K562 (cell line): ENCODE measurements around the gene SPAG7. TPM values are rescaled to one million over a fixed set of nuclear protein-coding genes. Genes with fewer than 3 reads are reported as not detected.
A peak's percentile ranks its signal among the peaks of the same experiment; 100 is the strongest.

ENCODE experiments used
- C11orf30 ChIP-seq: fragments of 450-650 bp; IDR thresholded peaks from 2 replicates; pipeline ENCODE4 v1.6.1; 2016; ENCODE audit warnings: low read depth, mild to moderate bottlenecking
- E2F4 ChIP-seq: sonication (generic); formaldehyde crosslinking; IDR thresholded peaks from 2 replicates; pipeline ENCODE4 v1.8.0; 2022; ENCODE audit warnings: mild to moderate bottlenecking, low read depth, missing genetic modification reagents
- EWSR1 ChIP-seq: fragments of 450-650 bp; IDR thresholded peaks from 2 replicates; pipeline ENCODE4 v1.6.1; 2018; ENCODE audit warnings: borderline replicate concordance, mild to moderate bottlenecking, low read depth, moderate library complexity; ENCODE audit not compliant: partially characterized antibody
- GTF2B ChIP-seq: IDR thresholded peaks from 2 replicates; pipeline ENCODE4 v1.6.1; 2011; ENCODE audit not compliant: insufficient read length; ENCODE audit errors: extremely low read depth
- MTA2 ChIP-seq: fragments of 450-650 bp; IDR thresholded peaks from 2 replicates; pipeline ENCODE4 v1.6.1; 2016; ENCODE audit warnings: low read depth
- NFIX ChIP-seq: fragments of 250-450 bp; sonication (Bioruptor Pico); IDR thresholded peaks from 2 replicates; pipeline ENCODE4 v1.4.0; 2020; ENCODE audit warnings: low read depth, mild to moderate bottlenecking, moderate library complexity
- POLR3A ChIP-seq: IDR thresholded peaks from 2 replicates; pipeline ENCODE4 v1.6.1; 2011; ENCODE audit warnings: borderline replicate concordance, mild to moderate bottlenecking, moderate library complexity; ENCODE audit not compliant: insufficient read length, insufficient read depth; ENCODE audit errors: extremely low read depth
- RB1 ChIP-seq: fragments of 450-650 bp; IDR thresholded peaks from 2 replicates; pipeline ENCODE4 v1.6.1; 2017; ENCODE audit warnings: low read depth, mild to moderate bottlenecking
- RBM17 ChIP-seq: fragments of 200-400 bp; formaldehyde crosslinking; IDR thresholded peaks from 2 replicates; pipeline ENCODE4 v1.6.1; 2017; ENCODE audit warnings: low read depth, mild to moderate bottlenecking, low read length, borderline replicate concordance
- TARDBP ChIP-seq: fragments of 450-650 bp; IDR thresholded peaks from 2 replicates; pipeline ENCODE4 v1.6.1; 2016
- U2AF2 ChIP-seq: fragments of 200-400 bp; formaldehyde crosslinking; optimal IDR thresholded peaks from 2 replicates; pipeline ENCODE3; 2017; ENCODE audit warnings: low read depth, mild to moderate bottlenecking, low read length
- ZBTB17 ChIP-seq: fragments of 450-650 bp; formaldehyde crosslinking; IDR thresholded peaks from 2 replicates; pipeline ENCODE4 v1.4.0; 2020; ENCODE audit warnings: mild to moderate bottlenecking
- ZBTB33 ChIP-seq: sonication (generic); formaldehyde crosslinking; IDR thresholded peaks from 2 replicates; pipeline ENCODE4 v1.8.1; 2023; ENCODE audit warnings: mild to moderate bottlenecking, missing genetic modification reagents
- ZKSCAN3 ChIP-seq: fragments of 250-450 bp; sonication (Bioruptor Pico); IDR thresholded peaks from 2 replicates; pipeline ENCODE4 v1.4.0; 2020
- ZNF239 ChIP-seq: fragments of 250-450 bp; sonication (Bioruptor Pico); IDR thresholded peaks from 2 replicates; pipeline ENCODE4 v1.4.0; 2020; ENCODE audit warnings: mild to moderate bottlenecking
- ZNF589 ChIP-seq: fragments of 200-800 bp; sonication (Bioruptor generic); IDR thresholded peaks from 2 replicates; pipeline ENCODE4 v1.6.1; 2016; ENCODE audit warnings: low read depth, missing genetic modification characterization, missing compliant biosample characterization
- ZNF707 ChIP-seq: fragments of 250-450 bp; sonication (Bioruptor Pico); conservative IDR thresholded peaks from 2 replicates; pipeline ENCODE4 v1.8.0; 2022; ENCODE audit warnings: inconsistent platforms, mild to moderate bottlenecking, moderate library complexity
- polyA plus RNA-seq, 8 experiments: library from polyadenylated mRNA; depleted of rRNA in 4 of 8; stranded (reverse) in 5 of 8; unstranded in 3 of 8; fragments of >200 nt; fragmentation: Nextera tagmentation in 2 of 8; fragmentation: Illumina TruSeq in 1 of 8; extraction: Ambion mirVana in 2 of 8; extraction: Trizol in 1 of 8; gene quantifications; 2 replicates each; pipeline versions ENCODE4 v1.2.1 to v1.2.3, GENCODE V29; 2011 to 2014; ENCODE audit warnings: inconsistent platforms in 1 of 8, missing spikeins in 1 of 8
- total RNA-seq, 7 experiments: library from RNA; depleted of rRNA in 6 of 7; stranded (reverse); fragments of >200 nt in 6 of 7; fragmentation: Illumina TruSeq in 2 of 7; extraction: Trizol in 2 of 7; gene quantifications; 2 replicates each; pipeline versions ENCODE4 v1.2.1 to v1.2.3, GENCODE V29; 2011 to 2021; ENCODE audit warnings: low replicate concordance in 1 of 7
- TF ChIP-seq, protein P1 (sequence below): fragments of 200-800 bp; sonication (Bioruptor generic); IDR thresholded peaks from 2 replicates; pipeline ENCODE4 v1.6.1; 2017; ENCODE audit warnings: missing genetic modification characterization, missing compliant biosample characterization
- TF ChIP-seq, protein P2 (sequence below): IDR thresholded peaks from 2 replicates; pipeline ENCODE4 v1.6.1; 2014; ENCODE audit warnings: antibody characterized with exemption
- TF ChIP-seq, protein P3 (sequence below): fragments of 250-450 bp; sonication (Bioruptor Pico); IDR thresholded peaks from 2 replicates; pipeline ENCODE4 v1.8.0; 2022; ENCODE audit warnings: moderate library complexity, mild to moderate bottlenecking, inconsistent platforms

The SPAG7 gene
- total and polyA plus RNA-seq, 9 of the 15 experiments (the other 6 are each of a cell fraction or from before 2014, with no cell fraction given) = 5.6 to 53.5 (median 36.3) TPM

DNA sequence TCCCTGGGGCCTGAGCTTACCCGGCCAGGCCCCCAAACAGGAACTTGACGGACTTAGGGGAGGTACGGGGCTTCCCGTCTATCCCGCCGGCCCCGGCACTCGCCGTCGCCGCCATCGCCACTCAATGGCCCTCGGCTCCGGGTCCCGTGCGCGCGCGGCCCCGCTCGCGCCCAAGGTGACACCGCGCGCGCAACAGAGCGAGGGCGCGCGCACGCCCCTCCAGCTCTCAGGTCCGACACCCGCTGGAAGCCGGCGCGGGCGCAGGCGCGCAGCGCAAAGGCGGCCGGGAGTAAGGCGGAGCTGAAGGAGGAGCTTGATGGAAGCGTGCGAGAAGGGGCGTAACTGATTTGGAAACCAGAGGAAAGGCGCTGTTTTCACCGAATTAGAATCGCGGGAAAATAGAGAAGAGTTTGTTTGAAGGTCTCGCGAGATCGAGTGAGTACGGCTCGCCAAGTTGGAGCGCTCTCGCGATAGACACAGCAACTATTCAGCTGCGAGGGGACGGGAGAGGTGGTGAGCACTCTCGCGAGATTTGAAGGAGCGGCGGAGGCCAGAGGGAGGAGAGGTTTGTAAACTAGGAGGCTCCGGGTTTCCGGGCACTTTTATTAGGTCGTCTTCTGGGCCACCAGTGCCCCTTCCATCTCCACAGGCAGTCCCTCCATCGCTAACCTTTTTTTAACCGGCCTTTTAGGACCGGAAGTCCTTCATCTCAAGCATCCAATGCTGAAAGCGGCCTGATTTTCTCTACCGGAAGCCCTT is 27.6 kb downstream of the SPAG7 start, which contains the start of the genes RNF167 and SLC25A11 (continued):
- TF ChIP-seq ZBTB33 (CRISPR knock-in tag) (no peak), POLR3A (no peak), GTF2B (no peak), ZNF589 (CRISPR knock-in tag) (peak; percentile 80; the same call in 1 of the 2 replicates), U2AF2 (no peak), RB1 (peak; percentile 80), C11orf30 (peak; percentile 69), E2F4 (CRISPR knock-in tag) (no peak), ZNF707 (no peak), ZNF239 (CRISPR knock-in tag) (no peak), EWSR1 (no peak), RBM17 (no peak), ZKSCAN3 (no peak), MTA2 (no peak), NFIX (CRISPR knock-in tag) (no peak), ZBTB17 (CRISPR knock-in tag) (no peak), TARDBP (0 out of 2 replicates have a peak, but pooled peaks have one; percentile 19)
- TF ChIP-seq, protein P1, sequence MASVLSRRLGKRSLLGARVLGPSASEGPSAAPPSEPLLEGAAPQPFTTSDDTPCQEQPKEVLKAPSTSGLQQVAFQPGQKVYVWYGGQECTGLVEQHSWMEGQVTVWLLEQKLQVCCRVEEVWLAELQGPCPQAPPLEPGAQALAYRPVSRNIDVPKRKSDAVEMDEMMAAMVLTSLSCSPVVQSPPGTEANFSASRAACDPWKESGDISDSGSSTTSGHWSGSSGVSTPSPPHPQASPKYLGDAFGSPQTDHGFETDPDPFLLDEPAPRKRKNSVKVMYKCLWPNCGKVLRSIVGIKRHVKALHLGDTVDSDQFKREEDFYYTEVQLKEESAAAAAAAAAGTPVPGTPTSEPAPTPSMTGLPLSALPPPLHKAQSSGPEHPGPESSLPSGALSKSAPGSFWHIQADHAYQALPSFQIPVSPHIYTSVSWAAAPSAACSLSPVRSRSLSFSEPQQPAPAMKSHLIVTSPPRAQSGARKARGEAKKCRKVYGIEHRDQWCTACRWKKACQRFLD (CRISPR knock-in tag) = peak; percentile 96
- TF ChIP-seq, protein P2, sequence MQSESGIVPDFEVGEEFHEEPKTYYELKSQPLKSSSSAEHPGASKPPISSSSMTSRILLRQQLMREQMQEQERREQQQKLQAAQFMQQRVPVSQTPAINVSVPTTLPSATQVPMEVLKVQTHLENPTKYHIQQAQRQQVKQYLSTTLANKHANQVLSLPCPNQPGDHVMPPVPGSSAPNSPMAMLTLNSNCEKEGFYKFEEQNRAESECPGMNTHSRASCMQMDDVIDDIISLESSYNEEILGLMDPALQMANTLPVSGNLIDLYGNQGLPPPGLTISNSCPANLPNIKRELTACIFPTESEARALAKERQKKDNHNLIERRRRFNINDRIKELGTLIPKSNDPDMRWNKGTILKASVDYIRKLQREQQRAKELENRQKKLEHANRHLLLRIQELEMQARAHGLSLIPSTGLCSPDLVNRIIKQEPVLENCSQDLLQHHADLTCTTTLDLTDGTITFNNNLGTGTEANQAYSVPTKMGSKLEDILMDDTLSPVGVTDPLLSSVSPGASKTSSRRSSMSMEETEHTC = no peak
- TF ChIP-seq, protein P3, sequence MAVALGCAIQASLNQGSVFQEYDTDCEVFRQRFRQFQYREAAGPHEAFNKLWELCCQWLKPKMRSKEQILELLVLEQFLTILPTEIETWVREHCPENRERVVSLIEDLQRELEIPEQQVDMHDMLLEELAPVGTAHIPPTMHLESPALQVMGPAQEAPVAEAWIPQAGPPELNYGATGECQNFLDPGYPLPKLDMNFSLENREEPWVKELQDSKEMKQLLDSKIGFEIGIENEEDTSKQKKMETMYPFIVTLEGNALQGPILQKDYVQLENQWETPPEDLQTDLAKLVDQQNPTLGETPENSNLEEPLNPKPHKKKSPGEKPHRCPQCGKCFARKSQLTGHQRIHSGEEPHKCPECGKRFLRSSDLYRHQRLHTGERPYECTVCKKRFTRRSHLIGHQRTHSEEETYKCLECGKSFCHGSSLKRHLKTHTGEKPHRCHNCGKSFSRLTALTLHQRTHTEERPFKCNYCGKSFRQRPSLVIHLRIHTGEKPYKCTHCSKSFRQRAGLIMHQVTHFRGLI (CRISPR knock-in tag) = no peak
